D341Med (cell line): ENCODE data around the gene FNBP1.
"Not testable (repeated sequence)": the region's sequence is repeated elsewhere in the genome, so short reads cannot be mapped to it uniquely, and the experiment has no call there.

Source experiments
- DNase-seq: peaks from one replicate; pipeline ENCODE4 v3.0.0; 2012; ENCODE audit warnings: low spot score

FNBP1 gene

DNA sequence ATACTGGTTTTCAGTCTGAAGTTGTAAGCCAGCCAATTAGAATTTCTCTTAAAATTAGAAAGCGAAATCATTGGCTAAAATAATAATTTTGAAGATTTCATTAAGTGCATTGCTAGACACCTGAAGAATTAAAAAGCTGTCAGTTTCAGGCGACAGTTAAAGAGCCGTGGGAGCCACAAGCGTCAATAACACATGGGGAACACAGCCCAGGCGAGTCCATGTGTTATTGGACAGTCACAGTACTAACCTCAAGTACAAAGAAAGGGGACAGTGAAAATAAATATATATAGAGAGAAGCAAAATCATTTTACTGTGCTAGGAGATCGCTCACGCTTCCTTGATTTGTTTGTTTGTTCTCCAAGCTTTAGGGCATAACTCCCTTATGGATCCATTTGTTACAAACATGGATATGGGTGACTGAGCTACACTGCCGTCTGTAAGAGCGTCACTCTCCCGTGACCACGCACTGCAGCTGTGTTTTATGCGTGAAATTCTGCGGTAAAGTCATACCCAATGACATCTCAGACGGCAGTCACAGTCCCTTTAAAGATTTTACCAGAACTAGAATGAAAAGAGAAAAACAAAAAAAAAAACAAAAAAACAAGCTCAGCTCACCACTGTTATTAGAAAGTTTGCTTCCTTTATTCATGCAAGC, 124.6 kb downstream of the FNBP1 start:
- no peak for DNase-seq

DNA sequence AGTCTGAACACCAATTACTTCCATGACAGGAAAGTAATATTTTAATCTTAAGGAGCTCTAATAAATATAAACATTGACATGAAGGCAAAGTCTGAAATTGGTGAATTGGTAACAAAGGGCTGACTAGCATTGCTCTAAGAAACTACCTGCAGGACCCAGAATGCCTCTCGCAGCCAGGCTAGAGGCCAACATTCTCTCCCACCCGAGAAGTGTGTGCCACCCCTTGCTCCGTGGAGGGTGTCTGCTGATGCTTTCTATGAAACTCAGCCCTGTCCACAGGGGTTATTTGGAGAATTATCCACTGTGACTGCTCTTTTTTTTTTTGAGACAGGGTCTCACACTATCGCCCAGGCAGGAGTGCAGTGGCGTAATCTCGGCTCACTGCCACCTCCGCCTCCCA, 126.3 kb downstream of the FNBP1 start:
- no peak for DNase-seq

GRCh38 chr9:129914051-129914450, 128.9 kb downstream of the FNBP1 start:
- no peak for DNase-seq

GRCh38 chr9:129910628-129911567, 132.1 kb downstream of the FNBP1 start:
- no peak for DNase-seq

DNA sequence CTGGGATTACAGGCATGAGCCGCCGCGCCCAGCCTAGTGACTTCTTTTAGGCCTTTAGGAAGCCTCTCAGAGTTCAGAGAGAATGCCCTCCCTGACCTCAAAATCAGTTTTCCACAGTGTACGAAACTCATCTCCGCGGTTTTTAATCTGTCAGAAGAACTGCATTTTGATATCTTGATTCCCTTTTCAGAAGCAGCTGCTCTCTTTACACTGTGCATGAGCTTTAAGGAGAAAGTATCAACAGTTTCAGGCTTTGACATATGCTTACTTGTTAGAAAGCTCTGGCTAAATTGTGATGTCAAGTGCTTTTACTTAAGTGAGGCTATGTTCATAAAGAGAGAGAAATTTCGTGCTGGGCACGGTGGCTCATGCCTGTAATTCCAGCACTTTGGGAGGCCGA, 133.1 kb downstream of the FNBP1 start:
- DNase-seq: no peak

GRCh38 chr9:129908906-129909305, 134.1 kb downstream of the FNBP1 start:
- DNase-seq: no peak

DNA sequence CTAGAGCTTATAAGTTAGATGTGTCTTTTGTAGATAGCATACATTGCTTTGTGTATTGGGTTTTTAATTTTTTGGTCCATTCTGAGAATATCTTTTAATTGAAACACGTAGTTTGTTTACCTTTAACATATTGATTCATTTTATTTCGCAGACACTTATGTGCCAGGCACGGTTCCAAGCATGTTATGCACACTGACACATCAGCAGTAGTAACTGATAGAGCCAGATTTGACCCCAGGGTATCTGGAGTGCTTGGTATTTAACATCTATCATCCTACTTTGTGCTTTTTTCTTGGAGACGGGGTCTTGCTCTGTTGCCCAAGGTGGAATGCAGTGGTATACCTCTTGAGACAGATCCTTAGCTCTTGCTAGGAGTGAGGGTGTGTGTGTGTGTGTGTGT, 135.8 kb downstream of the FNBP1 start:
- no peak for DNase-seq

DNA sequence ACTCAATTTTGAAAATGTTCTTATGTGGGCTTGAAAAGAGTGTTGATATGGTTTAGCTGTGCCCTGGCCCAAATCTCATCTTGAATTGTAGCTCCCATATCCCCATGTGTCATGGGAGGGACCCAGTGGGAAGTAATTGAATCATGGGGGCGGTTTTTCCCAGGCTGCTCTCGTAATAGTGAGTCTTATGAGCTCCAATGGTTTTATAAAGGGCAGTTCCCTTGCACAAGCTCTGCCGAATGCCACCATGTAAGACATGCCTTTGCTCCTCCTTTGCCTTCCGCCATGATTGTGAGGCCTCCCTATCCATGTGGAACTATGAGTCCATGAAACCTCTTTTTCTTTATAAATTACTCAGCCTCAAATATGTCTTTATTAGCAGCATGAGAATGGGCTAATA, 136.7 kb downstream of the FNBP1 start:
- DNase-seq: no peak

- DNase-seq: no peak
These were observed 138.3 kb downstream of the FNBP1 start for GRCh38 chr9:129904734-129905133.

DNA sequence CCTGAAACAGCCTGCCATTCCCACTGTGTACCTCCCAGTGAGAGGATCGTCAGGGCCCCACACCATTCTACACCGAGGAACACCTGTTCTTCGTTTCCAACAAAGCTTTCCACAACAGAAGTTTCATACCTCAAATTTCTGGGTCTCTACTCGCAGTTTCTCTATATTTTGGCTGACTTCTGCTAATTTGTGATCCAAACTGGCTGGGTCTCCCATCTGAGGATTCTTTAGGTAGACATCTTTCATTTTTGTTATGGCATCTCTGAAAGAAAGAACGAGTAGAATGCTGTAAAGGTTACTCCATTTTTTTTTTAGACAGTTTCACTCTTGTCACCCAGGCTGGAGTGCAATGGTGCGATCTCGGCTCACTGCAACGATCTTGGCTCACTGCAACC, 140.3 kb downstream of the FNBP1 start:
- no peak for DNase-seq

- DNase-seq: no peak
These were observed 140.8 kb downstream of the FNBP1 start for GRCh38 chr9:129901993-129902739.

- no peak for DNase-seq
These were observed 142.5 kb downstream of the FNBP1 start for GRCh38 chr9:129900263-129901027.

GRCh38 chr9:129899620-129900019, 143.4 kb downstream of the FNBP1 start:
- DNase-seq: no peak

- DNase-seq: no peak
These were observed 144.8 kb downstream of the FNBP1 start for GRCh38 chr9:129898185-129898584.

- DNase-seq: no peak
These were observed 145.7 kb downstream of the FNBP1 start for GRCh38 chr9:129897263-129897662.

DNA sequence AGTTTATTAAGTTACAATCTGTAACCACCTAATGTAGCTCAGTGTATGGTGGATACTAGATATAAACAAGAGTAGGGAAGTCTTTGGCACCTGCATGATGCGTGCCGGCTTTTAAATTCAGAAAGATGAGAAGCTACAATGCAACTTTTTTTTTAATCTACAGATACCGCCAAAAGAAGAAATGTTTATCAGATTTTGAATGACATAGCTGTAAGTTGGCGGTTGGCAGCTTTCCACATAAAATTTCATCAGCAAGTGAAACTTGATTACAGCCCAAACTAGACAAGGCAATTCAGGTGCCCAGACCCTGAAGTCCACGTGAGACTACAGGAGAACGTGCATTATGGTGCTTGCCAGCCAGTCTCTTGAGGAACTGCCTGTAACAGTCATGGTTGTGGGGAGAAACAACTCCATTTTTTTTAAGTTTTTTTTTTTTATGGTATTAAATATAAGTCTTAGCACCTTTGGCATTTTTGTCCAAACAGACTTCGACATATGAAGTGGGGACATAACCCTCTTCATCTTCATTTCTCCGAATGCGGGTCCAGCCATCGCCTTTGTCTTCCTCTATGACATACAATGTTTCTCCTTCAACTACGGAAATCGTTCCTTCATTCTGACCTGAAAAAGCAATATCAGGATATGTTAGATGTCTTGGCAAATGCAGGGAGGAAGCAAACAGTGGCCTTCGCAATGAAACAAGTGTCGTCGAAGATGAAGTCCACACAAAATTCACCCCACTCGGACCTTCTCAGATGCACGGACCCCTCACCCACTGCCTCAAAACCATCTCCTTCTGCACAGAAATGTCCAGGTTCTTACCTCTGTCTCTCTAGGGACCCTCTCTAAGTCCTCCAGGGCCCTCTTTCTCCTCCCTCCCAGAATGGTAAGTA, 147.4 kb downstream of the FNBP1 start:
- no peak for DNase-seq

GRCh38 chr9:129894120-129894823, 148.7 kb downstream of the FNBP1 start:
- no peak for DNase-seq

DNA sequence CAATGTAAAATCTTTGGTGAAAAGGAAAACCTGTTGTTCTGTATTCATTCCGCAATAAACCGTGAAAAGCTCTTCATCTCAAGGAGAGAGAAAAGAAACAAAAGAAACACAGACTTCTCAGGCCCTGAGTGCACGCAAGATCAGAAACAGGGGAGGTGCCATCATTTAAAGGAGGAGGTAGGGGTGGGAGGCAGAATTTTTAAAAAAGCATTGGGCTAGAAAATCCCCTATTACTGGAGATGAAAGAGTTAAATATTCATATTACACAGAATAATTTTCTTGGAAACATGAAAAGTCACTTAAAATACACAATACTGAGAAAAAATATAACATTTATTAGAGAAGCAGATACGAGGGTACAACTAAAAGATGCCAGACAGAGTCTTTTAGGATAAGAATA, 151.4 kb downstream of the FNBP1 start:
- no peak for DNase-seq

GRCh38 chr9:129890718-129891299, 152.2 kb downstream of the FNBP1 start:
- DNase-seq: not testable (repeated sequence)
